CD4-positive, alpha-beta T cell treated with Interleukin-4 for 4 hours (primary cell): ENCODE results near the gene HLF.

Experiments
- DNase-seq: peaks from one replicate; pipeline ENCODE4 v3.0.0-alpha.2; 2020

HLF gene

GRCh38 chr17:55366020-55366481 is 101.3 kb downstream of the HLF start:
- no peak for DNase-seq

- DNase-seq: no peak
Measured at GRCh38 chr17:55368706-55369105, 103.9 kb downstream of the HLF start.
